Osteocyte (in vitro differentiated cells): ENCODE measurements around the gene SHOC1. TPM values are rescaled to one million over a fixed set of nuclear protein-coding genes. Genes with fewer than 3 reads are reported as not detected.

Source experiments
- DNase-seq: peaks from one replicate; pipeline ENCODE4 v3.0.0; 2021; ENCODE audit warnings: mixed read lengths; ENCODE audit not compliant: unreplicated experiment; ENCODE audit errors: extremely low spot score
- H3K27ac Mint-ChIP-seq: one replicate; pipeline ENCODE4 v1.8.0; 2021; ENCODE audit warnings: mild to moderate bottlenecking, mixed read lengths; ENCODE audit not compliant: unreplicated experiment
- H3K27me3 Mint-ChIP-seq: one replicate; pipeline ENCODE4 v1.8.0; 2021; ENCODE audit warnings: mixed read lengths; ENCODE audit not compliant: unreplicated experiment
- H3K36me3 Mint-ChIP-seq: one replicate; pipeline ENCODE4 v1.8.0; 2021; ENCODE audit warnings: mixed read lengths; ENCODE audit not compliant: unreplicated experiment
- H3K4me1 Mint-ChIP-seq: one replicate; pipeline ENCODE4 v1.8.0; 2021; ENCODE audit warnings: mixed read lengths; ENCODE audit not compliant: unreplicated experiment
- H3K4me3 Mint-ChIP-seq: one replicate; pipeline ENCODE4 v1.8.0; 2021; ENCODE audit warnings: mild to moderate bottlenecking, moderate library complexity, mixed read lengths; ENCODE audit not compliant: unreplicated experiment
- H3K9me3 Mint-ChIP-seq: one replicate; pipeline ENCODE4 v1.8.0; 2021; ENCODE audit warnings: mixed read lengths; ENCODE audit not compliant: unreplicated experiment
- CTCF ChIP-seq: fragments of 200-600 bp; sonication (generic); IDR thresholded peaks from 2 replicates; pipeline ENCODE4 v1.5.0; 2021; ENCODE audit warnings: antibody characterized with exemption, mild to moderate bottlenecking, moderate library complexity
- total RNA-seq: library from RNA; stranded (reverse); gene quantifications from 2 replicates; pipeline ENCODE4 v1.2.1, GENCODE V29; 2021

The SHOC1 gene
- total RNA-seq, 1 donor from 2014 or later = not detected

- Mint-ChIP-seq H3K27ac (no peak overlapping the region), H3K9me3 (peaks cover 31% of the 10 kb centered on the region), H3K4me1 (no peaks in the 10 kb centered on the region), H3K4me3 (no peak overlapping the region), H3K36me3 (peaks cover 25% of the 10 kb centered on the region), H3K27me3 (no peaks in the 10 kb centered on the region)
- no peak for TF ChIP-seq CTCF
- DNase-seq = no peak
Measured at GRCh38 chr9:111754800-111755199, 39.9 kb downstream of the SHOC1 start.

GRCh38 chr9:111752455-111752854 is 42.3 kb downstream of the SHOC1 start:
- no peak for DNase-seq
- H3K27ac Mint-ChIP-seq = no peak overlapping the region
- TF ChIP-seq CTCF = no peak
- H3K27me3 Mint-ChIP-seq = no peaks in the 10 kb centered on the region
- H3K36me3 Mint-ChIP-seq = peaks cover 26% of the 10 kb centered on the region
- H3K4me1 Mint-ChIP-seq = no peaks in the 10 kb centered on the region
- peaks cover 31% of the 10 kb centered on the region for H3K9me3 Mint-ChIP-seq
- H3K4me3 Mint-ChIP-seq = no peak overlapping the region

Other genes with a start within 250 kb of the SHOC1 start
- gene PTGR1, start 195.3 kb downstream of the SHOC1 start, total RNA-seq = 16.5 and 17.1 TPM in 2 replicates
- gene DNAJC25, start 163.6 kb downstream of the SHOC1 start, total RNA-seq = 5.4 and 6.5 TPM in 2 replicates
- gene GNG10, start 133.3 kb downstream of the SHOC1 start, total RNA-seq = 33.2 and 36.4 TPM in 2 replicates
- gene UGCG, start 101.9 kb upstream of the SHOC1 start, total RNA-seq = 70.4 and 79.2 TPM in 2 replicates